ENCODE measurements around the gene SST.

GRCh38 chr3:187709155-187709554 lies 39.0 kb upstream of the SST start:
- TF ChIP-seq CTCF (IDR thresholded peaks at IDR 0.05) (no peak), POLR2A (IDR thresholded peaks at IDR 0.05) (no peak)
